GDM1 (cell line): ENCODE measurements around the gene UBXN4.
"Not testable (repeated sequence)": the region's sequence is repeated elsewhere in the genome, so short reads cannot be mapped to it uniquely, and the experiment has no call there.

Experiments
- DNase-seq: peaks from one replicate; lab custom pipeline; 2025; lab: John Stamatoyannopoulos, UW

UBXN4 gene

DNA sequence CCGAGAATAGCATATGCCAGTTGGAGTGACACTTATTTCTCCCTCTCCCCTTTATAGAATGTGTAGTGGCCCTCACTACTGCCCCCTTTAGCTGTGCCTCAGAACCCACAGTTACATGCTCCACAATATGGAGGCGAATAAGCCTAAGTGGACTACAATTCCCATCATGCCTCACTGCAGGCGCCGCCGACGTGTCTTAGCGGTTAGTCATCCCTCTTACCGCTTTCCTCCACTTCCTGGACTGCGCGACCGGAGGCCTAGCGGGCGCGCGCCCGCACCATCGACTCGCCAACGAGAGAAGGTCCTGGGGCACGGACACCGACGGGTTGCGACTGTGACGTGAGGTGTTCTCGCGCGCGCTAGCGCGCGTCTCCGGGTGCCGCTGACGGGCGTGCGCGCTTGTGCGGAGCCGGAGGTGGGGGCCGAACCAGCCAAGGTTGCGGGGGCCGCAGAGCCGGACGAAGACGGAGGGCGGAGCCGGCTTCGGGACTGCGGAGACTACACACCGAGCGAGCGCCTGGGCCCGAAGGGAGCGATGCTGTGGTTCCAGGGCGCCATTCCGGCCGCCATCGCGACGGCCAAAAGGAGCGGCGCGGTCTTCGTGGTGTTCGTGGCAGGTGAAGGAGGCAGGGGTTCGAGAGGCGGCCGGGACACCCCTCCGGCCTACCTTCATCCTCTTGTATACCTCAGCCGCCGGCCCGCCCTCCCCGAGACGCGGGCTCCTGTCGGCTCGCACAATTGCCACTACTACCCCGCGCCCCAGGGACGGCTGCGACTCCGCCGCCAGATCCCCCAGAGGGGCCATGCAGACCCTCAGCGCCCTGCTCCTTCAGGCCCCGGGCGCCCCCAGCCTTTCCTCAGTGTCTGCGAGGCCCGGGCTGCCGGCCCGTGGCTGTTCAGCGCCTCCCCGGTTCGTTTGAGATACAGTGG, at the start of gene UBXN4:
UBXN4 (plus strand) TSS at position 461 of the 930 bp plus-strand sequence; CDS start at position 536, 75 bp downstream.
- DNase-seq, result peak; percentile 98

- no peak for DNase-seq
Measured at GRCh38 chr2:135694711-135695110, 46.9 kb upstream of the UBXN4 start.

- no peak for DNase-seq
Measured at GRCh38 chr2:135698838-135699237, 42.8 kb upstream of the UBXN4 start.

GRCh38 chr2:135701442-135701841, 40.2 kb upstream of the UBXN4 start:
- DNase-seq, result no peak

DNA sequence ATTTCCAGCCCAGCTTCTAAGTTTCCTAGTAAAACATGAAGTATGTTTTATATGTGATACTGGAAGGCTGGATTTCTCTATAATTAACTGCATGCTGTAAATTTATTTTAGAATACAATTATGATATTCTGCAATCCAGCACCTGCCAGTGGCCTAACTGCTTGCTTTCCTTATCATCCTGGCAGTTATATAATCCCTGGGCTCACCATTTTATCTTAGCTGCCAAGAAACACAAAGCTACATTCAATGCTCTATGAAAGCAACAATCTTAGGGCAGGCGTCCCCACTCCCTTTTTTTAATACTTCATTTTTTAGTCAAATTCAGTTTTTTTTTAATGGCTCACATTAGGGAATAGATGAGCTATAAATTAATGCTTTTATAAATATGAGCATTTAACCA, 38.4 kb upstream of the UBXN4 start:
- no peak for DNase-seq

- not testable (repeated sequence) for DNase-seq
Measured at GRCh38 chr2:135704075-135704474, 37.6 kb upstream of the UBXN4 start.

DNA sequence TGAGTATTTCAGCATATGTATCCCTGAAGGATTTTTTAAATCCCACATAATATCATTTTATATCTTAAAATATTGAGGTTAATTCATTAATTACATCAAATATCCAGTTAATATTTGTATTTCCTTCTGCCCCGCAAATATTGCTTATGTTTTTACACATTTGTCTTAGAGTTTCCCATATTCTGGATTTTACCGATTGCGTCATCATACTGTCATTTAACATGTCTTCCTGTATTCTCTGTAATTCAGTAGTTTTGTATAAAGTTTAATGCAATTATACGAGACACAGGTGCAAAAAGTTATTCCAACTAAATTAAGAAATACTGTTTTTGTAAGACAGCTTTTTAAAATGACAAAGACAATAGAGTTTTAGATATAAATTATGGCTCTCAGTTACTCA, 33.5 kb upstream of the UBXN4 start:
- DNase-seq, result no peak

DNA sequence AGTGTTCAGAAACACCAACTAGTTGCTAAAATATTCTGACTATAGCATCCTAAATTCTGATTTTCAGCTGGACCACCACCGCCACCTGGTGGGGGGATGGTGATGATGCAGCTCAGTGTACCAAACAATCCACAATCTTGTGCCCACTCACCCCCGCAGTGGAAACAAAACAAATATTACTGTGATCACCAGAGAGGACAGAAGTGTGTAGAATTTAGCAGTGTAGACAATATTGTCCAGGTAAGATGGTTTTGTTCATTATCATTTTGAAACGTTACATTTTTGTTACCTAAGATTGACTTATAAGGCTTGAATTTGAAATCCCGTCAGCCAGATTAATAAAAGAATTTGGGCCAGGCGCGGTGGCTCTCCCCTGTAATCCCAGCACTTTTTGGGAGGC, 31.7 kb upstream of the UBXN4 start:
- DNase-seq, result peak; percentile 17

GRCh38 chr2:135715086-135715485, 26.6 kb upstream of the UBXN4 start:
- not testable (repeated sequence) for DNase-seq

DNA sequence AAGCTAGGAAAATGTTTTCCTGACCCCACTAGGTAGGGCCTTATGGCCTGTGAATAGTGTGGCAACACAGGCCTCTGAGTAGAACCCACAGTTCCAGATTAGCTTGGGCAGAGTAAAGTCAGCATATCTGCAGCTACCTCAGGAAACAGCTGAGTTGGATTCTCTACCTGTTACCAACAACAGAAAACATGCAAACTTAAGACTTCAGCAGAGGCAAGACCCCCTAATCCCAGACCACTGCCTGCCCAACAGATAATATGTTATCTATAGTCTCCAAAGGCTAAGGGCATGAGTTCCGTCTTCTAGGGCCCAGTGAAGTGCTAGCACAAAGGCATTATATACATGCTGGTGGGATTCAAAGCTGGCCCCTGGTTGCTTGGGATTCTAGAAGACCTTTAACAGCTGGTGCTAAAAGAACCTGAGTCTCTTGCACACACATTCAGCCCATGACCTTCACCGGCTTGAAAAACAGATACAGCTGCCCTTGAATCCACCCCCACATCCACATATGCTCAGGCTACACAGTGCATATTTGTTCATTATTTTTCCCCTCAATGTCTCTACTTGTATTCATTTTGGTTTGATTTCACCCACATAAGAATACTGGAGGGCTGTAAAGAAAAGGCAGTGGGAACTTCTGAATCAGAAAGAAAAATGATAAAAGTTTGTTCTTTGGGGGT, 13.5 kb upstream of the UBXN4 start:
- DNase-seq, result no peak

- no peak for DNase-seq
Measured at GRCh38 chr2:135732561-135732960, 9.1 kb upstream of the UBXN4 start.

DNA sequence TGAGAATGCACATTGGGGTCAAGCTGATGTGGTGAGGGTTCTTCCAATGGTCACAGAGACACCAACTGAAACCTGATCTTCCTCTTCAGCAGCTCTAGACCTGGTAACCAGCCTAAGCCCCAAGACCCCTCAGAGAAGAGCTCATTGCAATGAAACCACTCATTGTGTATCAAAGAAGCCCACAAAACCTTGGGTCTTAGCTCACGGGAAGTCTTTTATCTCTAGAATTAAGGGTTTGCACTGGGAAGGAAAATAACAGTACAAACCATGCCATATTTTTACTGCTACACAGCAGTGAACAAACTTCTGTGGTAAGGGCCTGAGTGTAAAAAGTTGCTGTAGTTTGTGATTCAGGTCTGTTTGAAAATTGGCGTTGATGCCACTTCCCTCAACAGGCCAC, 8.6 kb upstream of the UBXN4 start:
- DNase-seq, result no peak

GRCh38 chr2:135736546-135736945, 5.1 kb upstream of the UBXN4 start:
- no peak for DNase-seq

DNA sequence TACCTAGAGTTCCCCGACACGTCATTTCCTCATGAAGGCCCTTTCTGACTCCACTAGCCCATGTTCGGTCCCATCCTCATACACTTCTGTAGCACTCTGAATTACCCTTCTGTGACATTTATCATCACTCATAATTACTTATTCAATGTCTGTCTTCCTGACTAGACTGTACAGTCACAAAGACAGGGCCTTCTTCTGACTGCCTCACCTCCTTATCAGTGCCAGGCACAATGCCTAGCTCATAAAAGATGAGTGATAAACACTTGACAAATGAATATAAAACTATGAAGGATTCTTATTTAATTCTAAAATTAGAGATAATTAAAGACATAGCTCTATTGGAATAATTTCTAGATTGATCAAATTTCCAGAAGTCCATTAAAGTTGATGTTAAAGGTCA, 1.4 kb upstream of the UBXN4 start:
- no peak for DNase-seq

DNA sequence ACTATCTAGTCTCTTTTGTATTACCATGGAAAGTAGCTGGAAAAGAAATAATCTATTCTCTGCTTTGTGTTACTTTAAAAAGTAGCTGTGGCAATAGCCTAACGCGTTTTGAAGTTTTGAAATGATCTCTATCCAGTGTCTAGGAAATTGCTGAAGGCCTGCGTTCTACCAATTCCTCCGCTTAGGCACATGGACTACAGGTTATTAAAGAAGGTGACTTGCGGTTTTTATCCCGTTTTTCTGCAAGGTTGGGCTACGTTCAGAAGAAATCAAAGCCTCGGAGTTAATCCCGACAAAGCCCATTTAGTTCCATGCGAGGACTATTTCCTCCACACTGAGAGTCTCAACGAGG, 636 bp upstream of the UBXN4 start:
- DNase-seq, result no peak

DNA sequence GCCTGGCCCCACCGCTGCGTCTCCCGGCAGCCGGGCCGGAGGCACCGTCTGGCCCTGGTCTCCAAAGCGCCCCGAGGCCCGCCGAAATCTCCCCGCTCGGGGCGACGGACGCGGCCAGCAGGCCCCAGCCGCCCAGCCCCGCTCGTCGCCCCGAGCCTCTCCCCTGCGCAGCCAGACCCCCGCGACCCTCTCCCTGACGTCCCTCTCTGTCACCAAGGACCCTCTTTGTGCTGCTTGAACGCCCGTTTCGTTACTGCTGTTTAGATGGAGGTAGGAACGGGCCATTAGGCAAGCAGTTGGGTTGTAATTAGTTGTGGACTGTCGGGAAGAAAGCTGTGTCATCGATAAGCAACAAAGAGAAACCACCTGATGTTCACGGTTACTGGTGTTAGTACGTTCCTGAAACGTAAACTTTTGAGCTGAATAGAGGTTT, 686 bp downstream of the UBXN4 start:
- DNase-seq, result peak; percentile 37

GRCh38 chr2:135743860-135744259, 2.2 kb downstream of the UBXN4 start:
- DNase-seq, result no peak

- DNase-seq, result no peak
Measured at GRCh38 chr2:135744760-135745314, 3.2 kb downstream of the UBXN4 start.

DNA sequence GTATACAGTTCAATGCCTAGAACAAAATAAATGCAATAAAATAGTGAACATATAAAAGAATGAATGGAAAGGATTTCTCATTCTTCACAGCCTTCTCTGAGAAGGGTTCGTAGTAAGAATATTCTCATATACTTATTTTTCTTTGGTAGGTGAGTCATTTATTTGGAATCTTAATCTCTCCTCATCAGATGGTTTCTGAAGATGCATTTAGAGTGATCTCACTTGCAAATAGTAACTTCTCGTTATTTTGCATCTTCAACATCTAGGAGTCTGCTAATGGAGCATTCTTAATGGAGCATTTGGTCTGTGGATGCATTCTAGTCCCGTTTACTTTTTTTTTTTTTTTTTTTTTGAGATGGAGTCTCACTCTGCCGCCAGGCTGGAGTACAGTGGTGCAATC, 3.9 kb downstream of the UBXN4 start:
- DNase-seq, result no peak

GRCh38 chr2:135755573-135755972, 13.9 kb downstream of the UBXN4 start:
- DNase-seq, result no peak

GRCh38 chr2:135756692-135757091, 15.0 kb downstream of the UBXN4 start:
- DNase-seq, result no peak

- no peak for DNase-seq
Measured at GRCh38 chr2:135762022-135762421, 20.4 kb downstream of the UBXN4 start.

GRCh38 chr2:135762530-135762929, 20.9 kb downstream of the UBXN4 start:
- DNase-seq, result no peak
